KOPT-K1 (cell line): Measurements from ENCODE around the gene GDF10.

Source experiments
- H3K27ac ChIP-seq: fragments of 200-600 bp; sonication (generic); 2 replicates; pipeline ENCODE4 v1.5.1; 2016; ENCODE audit warnings: antibody characterized with exemption, mild to moderate bottlenecking, low read depth, low read length; ENCODE audit not compliant: poor library complexity, severe bottlenecking
- H3K36me3 ChIP-seq: fragments of 200-600 bp; sonication (generic); 2 replicates; pipeline ENCODE4 v1.5.1; 2017; ENCODE audit warnings: antibody characterized with exemption, mild to moderate bottlenecking, low read length, moderate library complexity; ENCODE audit not compliant: insufficient read depth
- H3K9me3 ChIP-seq: fragments of 200-600 bp; sonication (generic); 2 replicates; pipeline ENCODE4 v1.5.1; 2017; ENCODE audit warnings: antibody characterized with exemption, low read length, mild to moderate bottlenecking; ENCODE audit not compliant: insufficient read depth, poor library complexity, severe bottlenecking

Gene GDF10

GRCh38 chr10:47311193-47311931 is 11.4 kb downstream of the GDF10 start:
- no peaks in the 10 kb centered on the region for H3K36me3 ChIP-seq
- no peaks in the 10 kb centered on the region for H3K9me3 ChIP-seq
- peak overlapping the region; percentile 96 for H3K27ac ChIP-seq

GRCh38 chr10:47311932-47312662 is 12.1 kb downstream of the GDF10 start:
- Histone ChIP-seq H3K9me3 (no peaks in the 10 kb centered on the region), H3K36me3 (no peaks in the 10 kb centered on the region), H3K27ac (peak overlapping the region; percentile 96)

GRCh38 chr10:47312663-47312995 is 12.6 kb downstream of the GDF10 start:
- Histone ChIP-seq H3K9me3 (no peaks in the 10 kb centered on the region), H3K36me3 (no peaks in the 10 kb centered on the region), H3K27ac (peak overlapping the region; percentile 96)

DNA sequence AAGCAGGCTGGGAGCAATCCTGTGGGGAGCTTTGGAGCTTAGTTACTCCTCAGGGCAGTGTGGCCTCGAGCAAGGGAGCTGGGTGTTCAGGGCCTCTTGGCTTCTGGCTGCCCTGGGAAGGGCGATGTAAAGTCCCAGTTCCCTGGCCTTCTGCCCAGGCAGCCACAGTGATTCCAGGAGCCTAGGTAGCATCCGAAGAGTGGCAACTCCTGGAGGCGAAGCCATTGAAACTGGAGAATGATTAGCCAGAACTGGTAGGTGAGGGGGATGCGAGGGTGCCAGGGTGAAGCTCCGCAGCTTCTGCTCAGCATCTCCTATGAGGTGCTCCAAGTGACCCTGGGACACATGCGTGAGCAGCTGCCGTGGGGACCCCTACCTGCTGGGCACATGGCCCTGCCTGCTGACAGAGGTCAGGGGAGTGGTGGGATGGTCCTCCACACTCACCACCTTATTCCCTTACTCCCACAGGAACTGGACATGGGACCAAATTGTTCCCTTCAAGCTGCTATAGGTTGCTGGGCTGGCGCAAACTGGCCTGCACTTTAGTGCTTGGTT is 14.5 kb downstream of the GDF10 start:
- no peaks in the 10 kb centered on the region for H3K36me3 ChIP-seq
- H3K27ac ChIP-seq: no peak overlapping the region
- H3K9me3 ChIP-seq: no peaks in the 10 kb centered on the region

GRCh38 chr10:47315421-47315820 is 15.4 kb downstream of the GDF10 start:
- H3K9me3 ChIP-seq: no peaks in the 10 kb centered on the region
- no peak overlapping the region for H3K27ac ChIP-seq
- H3K36me3 ChIP-seq: no peaks in the 10 kb centered on the region

GRCh38 chr10:47316131-47316530 is 16.1 kb downstream of the GDF10 start:
- Histone ChIP-seq H3K27ac (no peak overlapping the region), H3K9me3 (no peaks in the 10 kb centered on the region), H3K36me3 (no peaks in the 10 kb centered on the region)

DNA sequence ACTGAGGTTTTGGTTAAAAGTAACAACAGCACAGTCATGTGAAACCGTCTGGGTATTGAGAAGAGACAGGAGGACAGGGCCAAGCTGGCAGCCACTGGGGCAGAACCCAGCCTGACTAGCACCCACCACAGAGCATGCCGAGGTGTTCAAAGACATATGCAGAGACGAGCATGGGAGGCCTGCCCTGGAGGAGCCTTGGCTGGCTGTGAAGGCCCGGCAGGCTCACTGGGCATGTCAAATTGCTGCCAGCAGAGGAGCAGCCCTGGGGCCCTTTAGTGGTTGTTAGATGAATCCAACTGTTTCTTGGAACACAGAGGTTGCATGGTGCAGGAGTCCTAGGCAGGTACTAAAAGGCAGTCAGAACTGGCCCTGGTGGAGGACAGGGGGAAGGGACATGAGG is 17.3 kb downstream of the GDF10 start:
- H3K27ac ChIP-seq: no peak overlapping the region
- H3K9me3 ChIP-seq: no peaks in the 10 kb centered on the region
- H3K36me3 ChIP-seq: no peaks in the 10 kb centered on the region

DNA sequence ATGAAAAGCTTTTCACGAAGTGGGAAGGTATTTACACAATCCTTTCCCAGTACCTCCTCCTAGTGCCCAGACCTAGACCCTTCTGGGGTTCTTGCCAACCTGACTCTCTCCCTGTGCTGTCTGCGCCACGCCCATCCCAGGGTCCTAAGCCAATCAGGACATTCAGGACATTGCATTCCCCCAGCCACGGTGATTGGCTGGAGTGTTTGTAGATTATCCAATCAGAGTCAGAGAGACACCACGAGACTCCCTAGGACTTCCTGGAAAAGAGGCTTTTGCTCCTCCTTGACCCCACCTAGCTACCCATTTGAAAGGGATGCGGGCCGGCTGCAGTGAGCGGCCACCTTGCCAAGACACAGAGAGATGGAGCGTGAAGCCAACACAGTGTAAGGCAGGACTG is 18.7 kb downstream of the GDF10 start:
- Histone ChIP-seq H3K27ac (no peak overlapping the region), H3K36me3 (no peaks in the 10 kb centered on the region), H3K9me3 (no peaks in the 10 kb centered on the region)

- H3K36me3 ChIP-seq: no peaks in the 10 kb centered on the region
- no peak overlapping the region for H3K27ac ChIP-seq
- no peaks in the 10 kb centered on the region for H3K9me3 ChIP-seq
These were observed 19.8 kb downstream of the GDF10 start for GRCh38 chr10:47319784-47320183.

DNA sequence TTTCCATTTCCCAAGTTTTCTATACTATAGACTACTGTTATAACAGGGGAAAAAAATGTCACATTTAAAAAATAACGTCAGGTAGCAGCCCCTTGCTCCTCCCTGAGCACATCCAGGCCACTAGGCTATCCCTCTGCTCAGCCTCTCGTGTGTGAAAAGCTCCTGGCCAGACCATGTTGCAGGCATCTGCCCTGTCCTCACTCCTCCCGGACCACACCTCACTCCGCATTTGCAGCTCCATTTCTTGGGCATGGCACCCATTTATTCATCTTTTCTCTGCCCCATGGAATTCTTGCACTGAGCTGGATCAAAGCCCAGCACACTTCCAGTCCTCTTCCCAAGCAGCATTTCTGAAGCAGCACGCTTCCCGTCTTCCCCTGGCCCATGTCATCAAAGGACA is 20.8 kb downstream of the GDF10 start:
- H3K36me3 ChIP-seq: no peaks in the 10 kb centered on the region
- no peak overlapping the region for H3K27ac ChIP-seq
- no peaks in the 10 kb centered on the region for H3K9me3 ChIP-seq

DNA sequence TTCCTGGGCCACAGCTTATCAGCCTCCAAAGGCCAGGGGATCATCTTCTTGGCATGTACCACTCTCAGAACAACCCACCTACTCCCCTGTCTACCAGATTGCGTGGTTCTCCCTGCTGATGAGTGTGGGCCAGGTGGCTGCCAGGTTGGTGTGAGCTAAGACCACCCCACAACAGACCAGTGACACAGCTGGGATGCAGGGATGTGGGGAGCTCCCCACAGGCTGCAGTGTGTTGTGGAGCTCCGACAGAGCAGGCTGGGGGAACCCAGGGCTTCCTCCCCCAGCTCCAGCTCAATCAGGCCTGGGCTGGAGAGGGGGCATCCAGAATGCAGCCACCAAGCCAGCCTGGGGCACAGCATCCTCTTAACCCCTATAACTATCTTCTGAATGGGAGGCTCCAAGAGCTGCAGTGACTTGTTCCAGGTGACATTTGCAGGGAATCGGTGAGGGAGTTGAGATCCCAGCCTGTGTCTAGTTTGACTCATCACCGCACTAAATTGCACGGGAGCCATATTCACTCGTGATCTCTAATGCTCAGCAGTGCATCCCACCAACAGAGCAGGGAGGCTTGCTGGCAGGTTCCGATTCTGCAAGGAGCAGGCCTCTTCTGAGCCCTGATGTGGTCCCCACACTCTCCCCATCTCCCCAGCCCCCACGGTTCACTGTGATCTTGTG is 21.7 kb downstream of the GDF10 start:
- H3K36me3 ChIP-seq: no peaks in the 10 kb centered on the region

GRCh38 chr10:47322300-47323061 is 22.5 kb downstream of the GDF10 start, which contains the start of gene GDF2:
Gene GDF2 (plus strand): TSS chr10:47322454. CDS start chr10:47322669, 215 bp downstream.
- H3K9me3 ChIP-seq: no peaks in the 10 kb centered on the region
- no peak within 1 kb of the TSS for H3K27ac ChIP-seq
- no peaks in the 10 kb centered on the region for H3K36me3 ChIP-seq

More for the DNA sequence above, 21.7 kb downstream of the GDF10 start:
- H3K9me3 ChIP-seq: no peaks in the 10 kb centered on the region
- H3K27ac ChIP-seq: no peak overlapping the region

DNA sequence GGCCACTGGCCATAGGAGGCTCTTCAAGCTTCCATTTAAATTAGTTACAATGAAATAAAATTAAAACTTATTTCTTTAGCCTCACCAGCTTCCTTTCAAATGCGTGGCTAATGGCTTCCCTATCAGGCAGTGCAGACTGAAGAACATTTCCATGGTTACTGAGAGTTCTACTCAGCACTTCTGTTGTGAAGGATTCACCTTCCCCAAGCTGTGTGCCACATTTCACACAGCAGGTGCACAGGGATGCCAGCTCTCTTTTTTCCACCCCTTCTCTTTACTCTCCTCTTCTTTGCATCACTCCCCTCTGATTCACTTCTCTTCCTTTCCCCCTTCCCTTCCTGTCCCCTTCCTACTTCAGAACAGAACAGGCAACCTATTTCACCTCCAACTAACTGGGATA is 23.1 kb downstream of the GDF10 start:
- Histone ChIP-seq H3K36me3 (no peaks in the 10 kb centered on the region), H3K9me3 (no peaks in the 10 kb centered on the region)

GRCh38 chr10:47323636-47324296 is 23.8 kb downstream of the GDF10 start:
- Histone ChIP-seq H3K9me3 (no peaks in the 10 kb centered on the region), H3K27ac (no peak overlapping the region), H3K36me3 (no peaks in the 10 kb centered on the region)

More for the DNA sequence above, 23.1 kb downstream of the GDF10 start:
- no peak overlapping the region for H3K27ac ChIP-seq
